RWPE1 (cell line): ENCODE measurements around the gene PRDM11.

Experiments
- CTCF ChIA-PET: fragments of 350-600 bp; sonication (Branson Sonifier 250); formaldehyde crosslinking; extraction: SDS; loops from one replicate; lab custom pipeline; 2021; lab: Yijun Ruan, JAX
- POLR2A ChIA-PET: fragments of 400-600 bp; formaldehyde crosslinking; extraction: SDS; loops from one replicate; lab custom pipeline; 2020; ENCODE audit warnings: antibody characterized with exemption; ENCODE audit not compliant: low non-redundant PET; lab: Yijun Ruan, JAX
- DNase-seq: peaks from one replicate; pipeline ENCODE4 v3.0.0; 2012; ENCODE audit warnings: low spot score
- H3K27ac ChIP-seq: fragments of 450-650 bp; 2 replicates; pipeline ENCODE4 v1.5.1; 2017
- TF ChIP-seq, protein P1 (sequence below): fragments of 450-650 bp; conservative IDR thresholded peaks from 2 replicates; pipeline ENCODE4 v1.5.1; 2017; ENCODE audit warnings: low read depth, mild to moderate bottlenecking

The PRDM11 gene

DNA sequence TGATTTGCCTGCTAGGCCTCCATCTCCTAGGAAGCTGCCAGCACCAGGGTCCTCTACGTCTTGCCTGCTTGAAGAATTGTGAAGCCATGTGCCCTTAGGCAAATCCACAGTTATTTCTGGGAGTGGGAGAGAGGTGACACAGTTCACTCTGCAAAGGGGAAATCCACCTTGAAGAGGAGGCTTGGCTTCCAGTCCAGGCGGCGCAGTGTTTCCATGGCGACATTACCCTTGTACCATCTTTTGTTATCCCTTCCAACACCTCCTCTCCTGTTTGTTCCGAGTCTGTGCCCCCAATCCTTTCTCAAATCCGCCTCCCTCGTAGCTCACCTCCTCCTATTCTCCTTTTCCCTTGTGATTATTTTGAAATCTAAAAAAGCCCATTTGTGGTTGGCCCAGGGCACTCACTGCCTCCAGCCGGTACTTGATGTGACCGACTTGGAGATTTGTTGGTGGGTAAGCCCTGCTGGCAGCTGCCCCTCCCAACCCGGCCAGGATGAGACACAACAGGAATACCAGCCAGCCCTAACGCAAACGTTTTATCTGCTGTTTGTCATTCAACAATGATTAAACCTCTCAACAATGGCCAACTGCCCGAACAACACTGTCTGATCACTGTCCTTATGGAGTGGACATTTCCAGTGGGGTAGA lies 121.3 kb downstream of the PRDM11 start:
- CTCF ChIA-PET = no interaction called here
- H3K27ac ChIP-seq = no peak overlapping the region
- no peak for DNase-seq
- TF ChIP-seq, protein P1, sequence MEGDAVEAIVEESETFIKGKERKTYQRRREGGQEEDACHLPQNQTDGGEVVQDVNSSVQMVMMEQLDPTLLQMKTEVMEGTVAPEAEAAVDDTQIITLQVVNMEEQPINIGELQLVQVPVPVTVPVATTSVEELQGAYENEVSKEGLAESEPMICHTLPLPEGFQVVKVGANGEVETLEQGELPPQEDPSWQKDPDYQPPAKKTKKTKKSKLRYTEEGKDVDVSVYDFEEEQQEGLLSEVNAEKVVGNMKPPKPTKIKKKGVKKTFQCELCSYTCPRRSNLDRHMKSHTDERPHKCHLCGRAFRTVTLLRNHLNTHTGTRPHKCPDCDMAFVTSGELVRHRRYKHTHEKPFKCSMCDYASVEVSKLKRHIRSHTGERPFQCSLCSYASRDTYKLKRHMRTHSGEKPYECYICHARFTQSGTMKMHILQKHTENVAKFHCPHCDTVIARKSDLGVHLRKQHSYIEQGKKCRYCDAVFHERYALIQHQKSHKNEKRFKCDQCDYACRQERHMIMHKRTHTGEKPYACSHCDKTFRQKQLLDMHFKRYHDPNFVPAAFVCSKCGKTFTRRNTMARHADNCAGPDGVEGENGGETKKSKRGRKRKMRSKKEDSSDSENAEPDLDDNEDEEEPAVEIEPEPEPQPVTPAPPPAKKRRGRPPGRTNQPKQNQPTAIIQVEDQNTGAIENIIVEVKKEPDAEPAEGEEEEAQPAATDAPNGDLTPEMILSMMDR = no peak
- POLR2A ChIA-PET = no interaction called here

DNA sequence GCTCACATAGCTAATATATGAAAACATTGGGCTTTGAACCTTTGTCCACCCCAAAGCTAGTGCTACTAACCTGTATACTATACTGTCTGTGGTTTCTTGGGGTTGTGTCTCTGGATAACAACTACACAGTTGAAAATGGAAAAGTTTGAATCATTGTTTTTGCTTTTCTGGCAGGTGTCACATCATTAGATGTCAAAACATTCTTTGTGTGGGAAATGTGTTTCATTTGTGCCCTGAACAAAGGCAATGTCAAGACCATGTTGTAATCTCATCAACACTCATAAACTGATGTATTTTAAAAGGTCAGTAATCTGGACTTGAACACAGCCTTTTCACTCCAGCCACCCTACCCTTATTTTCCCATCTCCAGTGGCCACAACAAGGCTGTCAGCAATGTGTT lies 123.2 kb downstream of the PRDM11 start:
- ChIA-PET POLR2A (no interaction called here), CTCF (interaction anchor here (0.8 to 3.0 kb wide), 2 partner anchors 17 to 486 kb away, joined by 3 to 9 read pairs; no protein-coding TSS in a partner anchor)
- no peak overlapping the region for H3K27ac ChIP-seq
- DNase-seq = no peak
- TF ChIP-seq, protein P1 = no peak

DNA sequence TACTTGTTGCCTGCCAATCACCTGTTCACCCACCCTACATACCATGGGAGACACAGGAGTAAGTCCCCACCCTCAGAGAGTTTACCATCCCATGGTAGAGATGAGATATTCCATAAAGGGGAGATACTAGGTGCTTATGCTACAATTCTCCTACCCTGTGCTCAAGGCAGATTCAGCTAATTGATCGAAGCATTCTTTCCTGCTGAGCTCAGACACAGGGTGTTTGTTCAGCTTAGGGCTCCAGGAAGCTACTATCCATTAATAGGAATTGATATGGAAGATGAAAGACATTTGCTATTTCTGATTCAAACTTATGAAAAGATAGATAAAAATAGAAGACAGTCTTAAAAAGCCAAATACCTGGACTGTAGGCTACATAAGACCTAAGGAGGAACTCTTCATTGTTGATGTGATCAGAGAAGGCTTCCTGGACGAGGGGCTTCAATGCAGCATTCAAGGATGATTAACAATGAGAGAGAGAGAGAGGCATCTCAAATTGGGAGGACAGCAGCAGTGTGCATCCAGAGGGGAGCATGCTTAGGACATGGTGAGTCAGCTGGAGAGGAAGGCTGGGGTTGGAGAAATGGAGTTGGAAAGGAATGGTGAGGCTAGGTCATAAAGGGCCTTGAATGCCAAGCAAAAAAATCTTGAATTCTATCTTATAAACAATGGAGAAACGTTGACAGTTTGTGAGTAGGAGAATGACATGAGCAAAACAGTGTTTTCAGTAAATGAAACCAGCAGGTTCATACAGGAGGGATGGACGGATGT lies 124.7 kb downstream of the PRDM11 start:
- ChIA-PET CTCF (interaction anchor here (3.0 kb wide), 1 partner anchor 18 kb away, joined by 9 read pairs; no protein-coding TSS in a partner anchor), POLR2A (no interaction called here)
- TF ChIP-seq, protein P1 = no peak
- no peak for DNase-seq
- H3K27ac ChIP-seq = no peak overlapping the region

DNA sequence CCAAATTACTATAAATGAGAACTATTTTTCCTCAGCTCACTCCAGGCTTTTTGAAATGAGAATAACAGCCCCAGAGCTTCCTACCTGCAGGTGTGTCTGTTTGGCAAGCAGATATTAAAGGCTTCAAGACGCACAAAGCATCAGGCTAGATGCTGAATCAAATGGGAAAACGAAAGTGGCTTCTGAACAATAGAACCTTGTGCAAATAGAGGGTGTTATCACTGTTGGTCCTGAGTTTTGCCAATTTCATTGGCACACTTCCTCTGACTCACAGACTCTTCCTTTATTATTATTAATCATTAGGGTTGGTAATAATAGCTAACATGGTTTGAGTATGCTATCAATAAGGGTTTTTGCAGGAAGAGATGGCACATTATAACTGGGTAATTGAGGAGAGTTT lies 126.3 kb downstream of the PRDM11 start:
- TF ChIP-seq, protein P1 = no peak
- DNase-seq = no peak
- CTCF ChIA-PET = interaction anchor here (0.8 kb wide), 1 partner anchor 162 kb away, joined by 3 read pairs; no protein-coding TSS in a partner anchor
- no peak overlapping the region for H3K27ac ChIP-seq
- POLR2A ChIA-PET = no interaction called here

DNA sequence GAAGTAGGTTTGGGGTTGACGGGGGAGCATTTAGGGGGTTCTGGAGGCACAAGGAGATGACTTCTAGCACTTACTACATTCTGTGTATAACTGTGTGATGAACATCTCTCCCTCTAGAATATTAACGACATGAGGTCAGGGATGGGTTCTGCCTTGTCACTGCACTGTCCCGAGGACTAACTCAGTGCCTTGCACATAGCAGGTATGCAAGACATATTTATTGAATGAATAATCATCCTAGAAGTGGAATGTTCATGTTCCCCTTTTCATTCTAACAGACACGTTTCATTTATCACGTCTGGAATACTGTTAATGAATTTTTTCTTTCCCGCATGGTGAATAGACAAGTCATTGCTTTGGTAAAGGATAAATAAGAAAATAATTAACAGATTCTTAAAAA lies 127.1 kb downstream of the PRDM11 start:
- TF ChIP-seq, protein P1 = no peak
- DNase-seq = no peak
- ChIA-PET CTCF (interaction anchor here (0.8 kb wide), 1 partner anchor 163 kb away, joined by 3 read pairs; no protein-coding TSS in a partner anchor), POLR2A (no interaction called here)
- no peak overlapping the region for H3K27ac ChIP-seq

DNA sequence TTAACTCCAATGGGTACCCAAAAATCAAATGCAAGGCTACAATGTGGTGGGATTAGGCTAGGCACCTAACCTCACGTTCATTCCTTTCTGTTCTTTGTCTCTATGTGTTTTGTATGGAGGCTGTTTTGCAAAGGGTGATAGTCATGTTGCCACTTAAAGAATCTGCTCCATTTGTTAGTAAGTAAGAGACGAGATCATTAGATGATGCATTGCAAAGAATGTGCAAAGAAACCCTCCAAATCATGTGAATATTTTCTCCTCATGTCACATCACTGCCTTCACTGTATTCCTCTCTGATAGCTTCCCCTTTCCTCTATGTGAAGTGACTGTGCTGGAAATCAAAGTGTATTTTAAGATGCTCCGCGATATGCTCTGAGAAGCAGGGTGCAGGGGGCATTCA lies 127.8 kb downstream of the PRDM11 start:
- H3K27ac ChIP-seq = no peak overlapping the region
- CTCF ChIA-PET = no interaction called here
- TF ChIP-seq, protein P1 = no peak
- POLR2A ChIA-PET = no interaction called here
- no peak for DNase-seq
